Motor neuron (in vitro differentiated cells): Measurements from ENCODE around the gene TOMM40L. TPM values are rescaled to one million over a fixed set of nuclear protein-coding genes. Genes with fewer than 3 reads are reported as not detected.

ENCODE experiments used
- ATAC-seq, 8 experiments: fragments of 200-7000 bp; cut with Tn5 transposase; replicated peaks in 6 of 8; 2 replicates each; pipeline ENCODE4 v1.8.0; 2021; ENCODE audit warnings: mild to moderate bottlenecking in 8 of 8, moderate library complexity in 8 of 8
- H3K27ac ChIP-seq, 2 donors: fragments of 250-450 bp; sonication (Bioruptor Pico); 2 replicates each; pipeline ENCODE4 v1.9.0; 2021; ENCODE audit warnings: antibody characterized with exemption in 2 of 2, mild to moderate bottlenecking in 2 of 2, moderate library complexity in 1 of 2
- H3K4me1 ChIP-seq, 2 donors: fragments of 250-450 bp; sonication (Bioruptor Pico); replicated peaks in 1 of 2; 2 replicates each; pipeline ENCODE4 v1.6.1; 2021; ENCODE audit warnings: antibody characterized with exemption in 2 of 2, mild to moderate bottlenecking in 2 of 2, moderate library complexity in 1 of 2
- H3K4me3 ChIP-seq, 5 donors: fragments of 250-450 bp; sonication (Bioruptor Pico); 2 replicates each; pipeline ENCODE4 v1.9.0; 2021; ENCODE audit warnings: antibody characterized with exemption in 5 of 5, mild to moderate bottlenecking in 5 of 5, moderate library complexity in 4 of 5
- WGBS, 10 experiments: fragments of 450-650 bp; shearing (Covaris generic); methylation state at CpG; one replicate each; pipeline ENCODE4 v1.0.0; 2022; 5-methylcytosine and 5-hydroxymethylcytosine counted together
- in situ Hi-C, 9 experiments: fragments of 400-800 bp; cut with MboI; loops; one replicate each; pipeline ENCODE4 v1.15.0; 2021; ENCODE audit warnings: low sequenced_read_pairs in 9 of 9, low pct_unique_long_range_greater_than_20kb in 2 of 9; ENCODE audit not compliant: unreplicated experiment in 9 of 9
- total RNA-seq, 8 experiments: library from RNA; unstranded; fragments of 300-600 nt; gene quantifications; 2 replicates each; pipeline versions ENCODE4 v1.2.3 to v1.2.4, GENCODE V29; 2022

TOMM40L gene
- total RNA-seq, 8 experiments from 2014 or later = 5.1 to 24.3 (median 17.3) TPM

DNA sequence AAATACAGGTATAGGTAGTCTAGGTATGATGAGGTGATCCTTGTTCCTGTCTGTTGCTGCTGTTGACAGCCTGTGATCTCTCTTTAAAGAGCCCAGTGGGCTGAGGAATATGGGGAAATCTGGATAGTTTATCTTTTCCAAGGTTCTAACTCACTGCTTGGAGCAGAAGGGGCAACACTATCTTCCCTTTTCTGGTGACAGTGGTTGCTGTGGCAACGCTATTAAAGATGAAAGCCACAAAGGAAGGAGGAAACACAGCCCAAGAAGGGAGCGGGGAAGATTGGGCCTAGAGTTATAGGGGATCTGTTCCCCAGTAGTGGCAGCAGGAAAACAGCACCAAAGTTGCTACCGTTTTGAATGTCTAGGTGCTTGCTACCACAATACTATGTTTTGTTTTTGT, 41.5 kb downstream of the TOMM40L start:
- Histone ChIP-seq H3K27ac (no peak overlapping the region), H3K4me1 (peaks cover 0 to 7% of the 10 kb centered on the region in 2 donors), H3K4me3 (no peak overlapping the region)
- in situ Hi-C loops = no loop called here
- WGBS, 10 experiments = 14 to 100% (median 67%) methylated on average over 1 to 3 of the region's 3 CpGs; no CpG with 5 or more reads in 5 of the 10 experiments
- no peak for ATAC-seq

DNA sequence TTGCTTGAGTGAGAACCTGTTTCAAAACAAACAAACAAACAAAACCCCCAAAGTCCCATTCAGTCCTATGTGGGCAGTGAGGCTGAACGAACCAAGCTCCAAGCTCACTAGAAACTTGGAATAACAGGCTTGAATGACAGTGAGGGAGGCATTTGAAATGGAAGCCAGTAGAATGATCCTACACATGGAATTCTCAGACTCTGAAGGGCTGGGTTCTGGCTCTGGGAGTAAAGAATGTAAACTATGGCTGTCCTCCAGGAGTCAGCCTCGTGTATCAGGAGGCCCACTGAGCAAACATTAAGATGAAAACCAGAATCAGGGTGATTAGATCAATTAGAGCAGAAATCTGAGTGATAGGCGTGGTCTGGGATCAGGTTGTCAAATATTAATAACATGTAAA, 47.5 kb downstream of the TOMM40L start:
- WGBS, 10 experiments = 0 to 57% (median 44%) methylated on average over 1 to 3 of the region's 3 CpGs; no CpG with 5 or more reads in 3 of the 10 experiments
- in situ Hi-C loops = no loop called here
- Histone ChIP-seq H3K4me3 (no peak overlapping the region), H3K27ac (no peak overlapping the region), H3K4me1 (no peaks in the 10 kb centered on the region)
- peak in 1 of 8 experiments; percentile 60 for ATAC-seq

GRCh38 chr1:161274874-161275273, 49.0 kb downstream of the TOMM40L start:
- no peak for ATAC-seq

More at GRCh38 chr1:161274874-161275273, 49.0 kb downstream of the TOMM40L start:
- H3K4me3 ChIP-seq = no peak overlapping the region
- in situ Hi-C loops = no loop called here
- no peaks in the 10 kb centered on the region for H3K4me1 ChIP-seq
- WGBS, 10 experiments = 40 to 64% (median 56%) methylated on average over 1 to 2 of the region's 3 CpGs; no CpG with 5 or more reads in 7 of the 10 experiments
- H3K27ac ChIP-seq = no peak overlapping the region

Other genes starting within 250 kb of the TOMM40L start
- 10 to 100 TPM in 1 of 8 experiments, 1 to 10 TPM in 7; 1.4 to 14.5 (median 5.2) TPM for gene F11R, start 204.9 kb upstream of the TOMM40L start, total RNA-seq
- gene TSTD1, start 187.1 kb upstream of the TOMM40L start, total RNA-seq = 10 to 100 TPM in 1 of 8 experiments, 1 to 10 TPM in 4, under 1 TPM in 1, not detected in 2; 0.46 to 13.4 (median 1.9) TPM
- 100 to 1,000 TPM in 3 of 8 experiments, 10 to 100 TPM in 5; 60.3 to 156 (median 85.6) TPM for gene USF1, start 180.1 kb upstream of the TOMM40L start, total RNA-seq
- gene ARHGAP30, start 156.2 kb upstream of the TOMM40L start, total RNA-seq = 1 to 10 TPM in 5 of 8 experiments, under 1 TPM in 3; 0.64 to 2.8 (median 1.3) TPM
- gene NECTIN4, start 136.5 kb upstream of the TOMM40L start, total RNA-seq = 10 to 100 TPM in 1 of 8 experiments, 1 to 10 TPM in 2, under 1 TPM in 4, not detected in 1; 0.14 to 29.1 (median 0.85) TPM
- gene KLHDC9, start 127.7 kb upstream of the TOMM40L start, total RNA-seq = 10 to 100 TPM in 5 of 8 experiments, 1 to 10 TPM in 2, not detected in 1; 1.5 to 38.5 (median 30.0) TPM
- gene PFDN2, start 108.0 kb upstream of the TOMM40L start, total RNA-seq = 100 to 1,000 TPM in 7 of 8 experiments, 10 to 100 TPM in 1; 99.1 to 356 (median 197) TPM
- gene NIT1, start 108.0 kb upstream of the TOMM40L start, total RNA-seq = 10 to 100 TPM; 27.7 to 59.0 (median 45.7) TPM
- 10 to 100 TPM; 12.6 to 34.4 (median 23.0) TPM for gene DEDD, start 93.4 kb upstream of the TOMM40L start, total RNA-seq
- 100 to 1,000 TPM in 2 of 8 experiments, 10 to 100 TPM in 6; 49.7 to 124 (median 91.4) TPM for gene UFC1, start 72.1 kb upstream of the TOMM40L start, total RNA-seq
- gene USP21, start 66.6 kb upstream of the TOMM40L start, total RNA-seq = 10 to 100 TPM; 11.2 to 30.4 (median 22.8) TPM
- 10 to 100 TPM; 18.4 to 86.8 (median 39.6) TPM for gene PPOX, start 59.6 kb upstream of the TOMM40L start, total RNA-seq
- 10 to 100 TPM; 32.2 to 50.4 (median 39.9) TPM for gene B4GALT3, start 48.6 kb upstream of the TOMM40L start, total RNA-seq
- gene ADAMTS4, start 27.0 kb upstream of the TOMM40L start, total RNA-seq = 10 to 100 TPM in 3 of 8 experiments, 1 to 10 TPM in 3, under 1 TPM in 2; 0.33 to 18.5 (median 2.3) TPM
- 100 to 1,000 TPM in 7 of 8 experiments, 10 to 100 TPM in 1; 87.8 to 151 (median 125) TPM for gene NDUFS2, start 23.7 kb upstream of the TOMM40L start, total RNA-seq
- 1 to 10 TPM in 1 of 8 experiments, under 1 TPM in 1, not detected in 6; 0.75 to 1.4 TPM for gene FCER1G, start 10.8 kb upstream of the TOMM40L start, total RNA-seq
- 1 to 10 TPM in 1 of 8 experiments, not detected in 7; 2.3 TPM for gene APOA2, start 2.4 kb upstream of the TOMM40L start, total RNA-seq
- gene NR1I3, start 12.1 kb downstream of the TOMM40L start, total RNA-seq = 1 to 10 TPM; 1.2 to 6.1 (median 3.7) TPM
- 1 to 10 TPM in 2 of 8 experiments, under 1 TPM in 5, not detected in 1; 0.32 to 3.9 (median 0.59) TPM for gene PCP4L1, start 32.7 kb downstream of the TOMM40L start, total RNA-seq
- 1 to 10 TPM; 1.0 to 8.7 (median 2.2) TPM for gene MPZ, start 83.9 kb downstream of the TOMM40L start, total RNA-seq
- gene SDHC, start 88.3 kb downstream of the TOMM40L start, total RNA-seq = 100 to 1,000 TPM in 4 of 8 experiments, 10 to 100 TPM in 4; 24.6 to 179 (median 77.7) TPM
- 100 to 1,000 TPM in 1 of 8 experiments, 1 to 10 TPM in 1, not detected in 6; 4.6 to 128 TPM for gene CFAP126, start 141.8 kb downstream of the TOMM40L start, total RNA-seq